Fibroblast of the conjunctiva (primary cell): ENCODE measurements around the gene PACS1.
A peak's percentile ranks its signal among the peaks of the same experiment; 100 is the strongest.

Source experiments
- DNase-seq: peaks from one replicate; pipeline ENCODE4 v3.0.0-alpha.2; 2010; ENCODE audit warnings: low read depth

The PACS1 gene

GRCh38 chr11:66259225-66259624 lies 189.2 kb downstream of the PACS1 start:
- DNase-seq = no peak

GRCh38 chr11:66259956-66260355 lies 189.9 kb downstream of the PACS1 start:
- no peak for DNase-seq

GRCh38 chr11:66261578-66261977 lies 191.5 kb downstream of the PACS1 start:
- DNase-seq = no peak

- DNase-seq = no peak
Measured at GRCh38 chr11:66262191-66262590, 192.1 kb downstream of the PACS1 start.

- DNase-seq = no peak
Measured at GRCh38 chr11:66262696-66263095, 192.6 kb downstream of the PACS1 start.

- DNase-seq = no peak
Measured at GRCh38 chr11:66263231-66263630, 193.2 kb downstream of the PACS1 start.

GRCh38 chr11:66263785-66264184 lies 193.7 kb downstream of the PACS1 start:
- DNase-seq = no peak

- no peak for DNase-seq
Measured at GRCh38 chr11:66264383-66264782, 194.3 kb downstream of the PACS1 start.

GRCh38 chr11:66264914-66265313 lies 194.8 kb downstream of the PACS1 start:
- DNase-seq = no peak

GRCh38 chr11:66265531-66266377 lies 195.7 kb downstream of the PACS1 start:
- no peak for DNase-seq

- no peak for DNase-seq
Measured at GRCh38 chr11:66266378-66267038, 196.4 kb downstream of the PACS1 start.

GRCh38 chr11:66267039-66267378 lies 196.9 kb downstream of the PACS1 start:
- no peak for DNase-seq

- peak; percentile 79 for DNase-seq
Measured at GRCh38 chr11:66267379-66268243, 197.5 kb downstream of the PACS1 start.

- peak; percentile 99 for DNase-seq
Measured at GRCh38 chr11:66268244-66268951, 198.3 kb downstream of the PACS1 start, which contains the start of gene RAB1B. Gene RAB1B (plus strand): TSS chr11:66268639. CDS start chr11:66268680, 41 bp downstream.

GRCh38 chr11:66268952-66269905 lies 199.2 kb downstream of the PACS1 start:
- DNase-seq = no peak

GRCh38 chr11:66271816-66272215 lies 201.7 kb downstream of the PACS1 start:
- no peak for DNase-seq

- no peak for DNase-seq
Measured at GRCh38 chr11:66272596-66272995, 202.5 kb downstream of the PACS1 start.

- DNase-seq = no peak
Measured at GRCh38 chr11:66274219-66274618, 204.1 kb downstream of the PACS1 start.

- DNase-seq = no peak
Measured at GRCh38 chr11:66275396-66275795, 205.3 kb downstream of the PACS1 start.

- no peak for DNase-seq
Measured at GRCh38 chr11:66275984-66276612, 206.0 kb downstream of the PACS1 start.
